ENCODE results near the gene ASPN.

GRCh38 chr9:92406477-92406876, 75.8 kb downstream of the ASPN start:
- TF ChIP-seq GATA2 (IDR thresholded peaks at IDR 0.05; ENCODE audit: low read depth, low read length) (no peak), GATA3 (IDR thresholded peaks at IDR 0.05; ENCODE audit: low read depth, low read length) (no peak)

Measured in SH-SY5Y (cell line).